SW480 (cell line): ENCODE data around the gene CCDC187.
"Not testable (repeated sequence)": the region's sequence is repeated elsewhere in the genome, so short reads cannot be mapped to it uniquely, and the experiment has no call there.

ENCODE experiments used
- DNase-seq: peaks from one replicate; pipeline ENCODE4 v3.0.0-alpha.2; 2016; ENCODE audit warnings: low spot score

CCDC187 gene

DNA sequence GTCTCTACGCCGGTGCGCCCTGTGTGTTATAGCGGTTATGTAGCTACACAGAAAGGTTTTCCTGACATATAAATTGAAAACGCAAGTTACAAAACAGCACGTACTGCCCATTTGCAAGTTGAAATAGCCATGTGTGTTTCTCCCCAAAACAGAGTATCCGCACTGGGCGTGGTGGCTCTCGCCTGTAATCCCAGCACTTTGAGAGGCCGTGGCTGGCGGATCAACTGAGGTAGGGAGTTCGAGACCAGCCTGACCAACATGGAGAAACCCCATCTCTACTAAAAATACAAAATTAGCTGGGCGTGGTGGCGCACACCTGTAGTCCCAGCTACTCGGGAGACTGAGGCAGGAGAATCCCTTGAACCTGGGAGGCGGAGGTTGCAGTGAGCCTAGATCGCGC lies 37.3 kb downstream of the CCDC187 start:
- not testable (repeated sequence) for DNase-seq

DNA sequence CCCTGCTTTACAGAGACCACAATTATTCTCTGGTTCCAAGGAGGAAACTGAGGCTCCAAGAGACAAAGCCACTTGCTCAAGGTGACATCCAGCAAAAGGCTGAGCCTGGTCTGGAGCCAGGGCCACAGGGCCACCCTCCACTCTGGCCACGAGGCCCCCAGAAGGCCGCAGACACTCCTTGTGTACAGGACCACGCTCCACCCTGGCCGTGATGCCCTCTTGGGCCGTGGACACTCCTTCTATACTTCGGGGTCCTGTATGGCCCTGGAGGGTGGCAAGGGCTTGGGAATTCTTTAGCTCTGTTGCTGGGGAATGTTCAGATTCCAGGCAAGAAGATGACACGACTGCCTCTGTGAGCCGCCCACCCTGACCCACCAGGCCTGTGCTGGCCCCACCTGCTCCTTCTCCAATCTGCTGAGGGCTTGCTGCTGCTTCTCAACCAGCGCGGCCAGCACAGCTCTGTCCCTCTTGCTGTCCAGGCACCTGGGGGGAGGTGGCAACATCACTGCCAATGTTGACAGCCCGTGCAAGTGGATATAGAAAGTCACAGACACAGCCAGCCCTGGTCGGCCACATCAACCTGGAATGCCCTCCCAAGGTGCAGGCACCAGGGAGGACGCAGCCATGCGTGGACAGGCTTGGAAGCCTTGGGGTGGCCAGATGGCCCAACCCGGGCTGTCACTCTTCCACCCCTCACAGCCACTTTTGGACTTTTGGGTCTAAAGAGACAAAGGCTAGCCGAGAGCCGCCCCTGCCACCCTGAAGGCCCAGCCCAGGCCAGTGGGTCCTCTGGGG lies 38.1 kb downstream of the CCDC187 start:
- DNase-seq, result no peak

DNA sequence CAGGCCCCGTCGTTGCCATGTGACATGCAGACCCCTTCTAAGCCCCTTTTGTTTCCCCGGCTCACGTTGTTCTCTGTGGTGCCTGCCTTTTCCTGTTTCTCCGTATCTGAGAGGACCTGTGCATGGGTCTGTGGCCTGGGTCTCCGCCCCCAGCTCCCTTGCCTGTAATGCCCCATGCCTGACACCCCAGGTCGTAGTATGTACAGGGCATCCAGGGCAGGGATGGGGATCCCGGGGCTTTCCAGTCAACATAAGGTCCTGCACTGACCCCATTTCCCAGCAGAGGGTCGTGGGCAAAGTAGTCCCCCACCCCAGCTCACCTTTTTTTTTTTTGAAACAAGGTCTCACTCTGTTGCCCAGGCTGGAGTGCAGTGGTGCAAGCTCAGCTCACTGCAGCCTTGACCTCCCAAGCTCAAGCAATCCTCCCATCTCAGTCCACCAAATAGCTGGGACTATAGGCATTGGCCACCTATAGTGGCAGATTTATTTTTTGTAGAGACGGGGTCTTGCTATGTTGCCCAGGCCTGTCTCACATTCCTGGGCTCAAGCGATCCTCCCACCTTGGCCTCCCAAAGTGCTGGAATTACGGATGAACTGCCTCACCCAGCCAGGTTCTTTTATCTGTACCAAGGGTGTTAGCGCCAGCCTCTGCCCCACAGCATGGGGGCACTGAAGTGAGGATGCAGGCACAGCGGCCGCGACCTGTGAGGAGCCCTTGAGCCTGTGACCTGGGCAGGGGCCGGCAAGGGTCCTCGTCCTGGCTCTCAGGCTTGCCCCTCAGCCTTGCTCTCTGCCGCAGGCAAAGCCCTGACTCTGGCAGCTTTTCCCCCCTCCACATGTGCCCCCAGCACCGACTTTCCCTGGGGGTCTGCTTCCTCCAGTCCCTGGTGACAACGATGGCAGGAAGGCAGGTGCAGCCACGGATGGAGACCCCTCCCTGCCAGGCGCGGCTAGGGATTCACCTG lies 39.2 kb downstream of the CCDC187 start:
- DNase-seq, result no peak

DNA sequence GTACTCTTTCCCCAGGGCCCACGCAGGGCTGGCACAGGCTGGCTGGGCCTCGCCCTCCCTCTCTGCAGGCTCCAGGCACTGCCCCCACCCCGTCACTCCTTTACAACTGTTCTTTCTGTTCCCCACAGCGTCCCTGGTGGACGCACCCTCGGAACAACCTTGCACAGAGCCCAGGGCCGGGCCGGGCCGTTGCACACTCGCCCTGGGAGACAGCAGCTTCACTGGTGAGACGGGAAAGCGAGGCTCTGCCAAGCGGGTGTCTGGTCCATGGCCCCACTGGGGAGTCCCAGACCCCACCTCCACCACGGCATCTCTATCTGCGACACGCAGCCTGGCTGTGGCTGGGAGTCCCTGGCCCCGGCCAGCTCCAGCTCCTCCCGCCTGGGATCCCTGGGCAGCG lies 39.9 kb downstream of the CCDC187 start:
- DNase-seq, result no peak

DNA sequence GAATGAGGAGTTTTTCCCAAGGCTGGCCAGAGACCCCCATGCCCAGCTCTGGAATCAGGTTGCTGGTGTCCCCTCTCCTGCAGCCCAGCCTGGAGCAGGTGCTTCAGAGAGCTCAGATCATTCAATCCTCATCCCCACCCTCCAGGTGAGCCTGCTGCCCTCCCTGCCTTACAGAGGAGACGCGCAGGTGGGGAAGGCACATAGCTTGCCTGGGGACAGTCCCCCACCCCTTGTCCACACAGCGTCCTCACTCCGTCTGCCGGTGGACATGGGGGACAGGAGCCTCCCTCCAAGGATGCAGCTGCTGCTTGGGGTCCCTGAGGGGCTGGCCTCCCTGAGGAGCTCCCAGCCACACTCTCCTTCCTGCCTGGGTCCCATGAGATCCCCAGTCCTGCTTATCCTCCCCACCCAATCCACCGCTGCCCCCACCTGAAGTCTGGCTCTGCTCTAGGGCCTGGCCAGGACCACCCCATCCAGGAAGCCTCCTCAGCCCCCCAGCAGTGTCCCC lies 41.2 kb downstream of the CCDC187 start:
- DNase-seq, result no peak

DNA sequence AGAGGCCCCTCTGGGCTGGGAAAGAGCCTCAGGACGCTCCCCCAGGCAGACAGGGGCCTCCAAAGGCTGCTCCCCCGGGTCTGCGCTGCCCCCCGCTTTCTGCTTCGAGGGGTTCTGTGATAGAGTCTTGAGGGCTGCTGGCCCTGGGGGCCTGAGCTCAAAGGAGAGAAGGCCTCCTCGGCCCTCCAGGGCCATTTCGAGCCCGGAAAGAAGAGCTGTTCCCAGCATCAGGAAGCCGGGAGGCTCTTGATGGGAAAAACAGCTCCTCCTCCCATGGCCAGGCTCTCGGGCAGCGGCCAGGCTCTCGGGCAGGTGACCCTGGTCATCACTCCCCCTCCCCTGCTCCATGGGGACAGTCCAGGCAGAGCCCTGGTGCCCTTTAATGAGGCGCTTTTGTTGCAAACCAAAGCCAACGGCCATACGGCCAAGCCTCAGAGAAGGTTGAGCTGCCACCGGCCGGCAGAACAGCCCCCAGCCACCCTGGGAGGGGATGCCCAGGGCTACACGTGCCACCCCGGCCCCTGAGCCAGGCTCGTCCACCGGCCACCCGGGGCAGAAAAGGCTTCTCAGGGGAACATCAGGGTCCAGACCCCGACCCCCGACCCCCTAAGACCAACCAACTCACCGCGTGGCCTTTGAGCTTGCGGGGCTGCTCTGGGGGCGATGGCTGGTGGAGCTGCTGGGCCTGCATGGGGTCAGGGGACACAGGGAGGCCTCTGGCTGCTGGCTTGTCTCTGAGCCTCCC lies 42.0 kb downstream of the CCDC187 start:
- no peak for DNase-seq

DNA sequence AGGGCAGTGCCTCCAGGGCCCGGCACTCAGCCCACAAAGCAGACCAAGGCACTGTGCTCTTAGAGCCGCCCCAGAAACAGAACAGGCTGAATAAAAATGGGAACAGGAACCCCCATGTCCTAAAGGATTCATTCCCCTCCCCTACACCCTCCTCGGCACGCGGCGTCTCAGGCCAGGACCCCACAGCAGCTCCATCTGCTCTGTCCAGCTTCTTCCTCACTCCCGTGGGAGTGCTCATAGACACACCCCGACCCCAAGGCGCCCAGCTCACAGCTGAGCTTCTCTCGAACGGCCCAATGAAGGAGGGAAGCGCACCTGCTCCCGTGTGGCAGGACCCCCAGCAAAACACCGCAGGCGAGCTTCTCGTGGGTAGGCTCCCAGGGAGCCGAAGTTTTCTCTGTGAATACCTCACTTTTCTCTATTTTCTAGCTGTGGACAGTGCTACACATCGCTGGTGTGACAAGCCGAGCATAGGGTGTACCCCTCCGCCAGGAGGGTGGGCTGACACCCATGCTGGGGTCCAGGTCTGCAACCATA lies 42.9 kb downstream of the CCDC187 start:
- no peak for DNase-seq

DNA sequence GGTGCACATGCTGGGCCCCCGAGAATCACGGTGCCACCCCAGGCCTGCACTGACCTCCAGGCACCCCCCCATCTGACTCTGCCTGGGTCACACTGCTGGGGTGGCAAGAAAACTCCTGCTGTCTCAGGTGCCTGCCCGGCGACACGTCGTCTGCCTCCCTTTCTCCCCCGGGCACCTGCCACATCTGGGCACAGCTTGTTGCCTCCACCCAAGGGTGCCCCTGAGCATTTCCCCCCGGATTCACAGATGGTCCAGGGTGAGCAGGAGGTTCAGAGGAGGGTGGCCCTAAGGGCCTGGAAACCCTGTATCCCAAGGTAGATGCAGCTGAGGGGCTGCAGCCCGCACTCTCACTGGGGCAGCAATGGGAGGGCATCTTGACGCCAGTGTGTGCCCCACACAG lies 43.4 kb downstream of the CCDC187 start:
- DNase-seq, result no peak

DNA sequence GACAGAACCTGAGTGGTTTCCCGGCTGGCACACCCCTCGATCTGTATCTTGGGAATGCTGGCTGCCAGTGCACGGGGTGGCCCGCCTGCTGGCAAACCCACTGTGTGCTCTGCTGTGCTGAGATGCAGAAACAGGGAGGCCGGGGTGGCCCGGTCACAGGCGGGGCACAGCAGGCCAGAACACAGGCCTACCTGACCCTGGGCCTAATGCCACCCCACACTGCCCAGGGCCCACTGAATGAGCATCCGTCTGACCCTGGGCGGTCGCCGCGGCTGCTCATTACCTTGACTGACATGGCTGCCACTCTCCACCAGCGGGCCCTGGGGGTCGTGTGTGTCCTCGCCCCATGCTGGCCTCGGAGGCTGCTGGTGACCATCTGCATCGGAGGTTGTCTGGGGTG lies 44.1 kb downstream of the CCDC187 start:
- no peak for DNase-seq

DNA sequence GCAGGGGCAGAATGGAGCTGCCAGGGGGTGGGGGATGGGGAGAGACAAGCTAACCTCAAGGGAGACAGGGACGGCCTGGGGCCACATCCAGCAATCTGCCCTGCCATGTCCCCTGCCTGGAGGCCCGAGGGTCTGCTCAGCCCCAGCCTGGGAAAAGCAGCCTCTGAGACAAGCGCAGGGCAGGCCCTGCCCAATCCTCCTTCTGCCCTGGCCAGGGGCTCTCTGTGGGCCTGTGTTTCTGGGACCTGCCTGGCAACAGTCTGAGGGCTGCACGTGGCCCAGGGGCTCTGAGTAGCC lies 44.4 kb downstream of the CCDC187 start:
- no peak for DNase-seq

DNA sequence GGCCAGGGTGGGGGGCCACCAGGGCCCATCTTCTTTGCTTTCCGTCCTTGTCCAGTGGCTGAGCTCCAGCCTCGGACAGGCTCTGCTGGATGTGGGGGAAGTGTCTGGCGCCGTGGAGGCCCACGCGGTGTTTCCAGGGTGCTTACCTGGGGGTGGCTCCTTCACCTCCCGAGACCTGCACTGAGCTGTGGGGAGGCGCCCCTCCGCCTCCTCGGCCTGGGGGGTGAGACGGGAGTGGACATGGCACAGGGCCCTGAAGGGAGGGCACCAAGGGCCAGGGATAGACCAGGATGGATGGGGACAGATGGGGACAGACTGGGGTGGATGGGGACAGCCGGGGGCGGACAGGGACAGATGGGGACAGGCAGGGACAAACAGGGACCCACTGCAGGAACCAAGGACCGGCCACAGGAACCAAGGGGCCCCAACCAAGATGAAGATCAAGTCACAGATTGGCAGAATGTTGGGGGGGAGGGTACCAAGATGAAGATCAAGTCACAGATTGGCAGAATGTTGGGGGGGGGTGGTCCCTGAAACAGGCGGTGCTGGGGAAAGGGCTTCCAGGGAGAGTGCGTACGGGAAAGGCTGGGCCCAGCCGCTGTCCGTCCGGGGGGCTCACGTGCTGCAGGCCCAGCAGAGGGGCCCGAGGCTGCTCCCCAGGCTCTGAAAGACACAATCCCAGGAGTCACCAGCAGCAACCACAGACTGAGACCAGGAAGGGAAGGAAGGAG lies 44.9 kb downstream of the CCDC187 start:
- no peak for DNase-seq

DNA sequence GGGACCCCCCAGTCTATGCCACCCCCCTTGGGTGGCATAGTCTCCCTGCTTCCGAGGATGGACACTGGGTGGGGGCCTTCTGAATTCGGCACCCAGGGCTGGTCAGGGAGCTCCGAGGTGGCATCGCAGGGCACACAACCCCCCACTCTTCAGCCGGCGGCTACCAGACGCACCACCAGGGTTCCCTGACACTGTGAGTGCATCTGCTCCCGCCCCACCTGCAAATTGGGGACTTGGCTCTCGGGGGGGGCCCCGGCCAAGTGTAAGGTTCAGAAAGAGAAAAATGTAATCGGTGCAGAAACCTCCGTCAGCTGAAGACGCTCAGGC lies 45.6 kb downstream of the CCDC187 start:
- no peak for DNase-seq

DNA sequence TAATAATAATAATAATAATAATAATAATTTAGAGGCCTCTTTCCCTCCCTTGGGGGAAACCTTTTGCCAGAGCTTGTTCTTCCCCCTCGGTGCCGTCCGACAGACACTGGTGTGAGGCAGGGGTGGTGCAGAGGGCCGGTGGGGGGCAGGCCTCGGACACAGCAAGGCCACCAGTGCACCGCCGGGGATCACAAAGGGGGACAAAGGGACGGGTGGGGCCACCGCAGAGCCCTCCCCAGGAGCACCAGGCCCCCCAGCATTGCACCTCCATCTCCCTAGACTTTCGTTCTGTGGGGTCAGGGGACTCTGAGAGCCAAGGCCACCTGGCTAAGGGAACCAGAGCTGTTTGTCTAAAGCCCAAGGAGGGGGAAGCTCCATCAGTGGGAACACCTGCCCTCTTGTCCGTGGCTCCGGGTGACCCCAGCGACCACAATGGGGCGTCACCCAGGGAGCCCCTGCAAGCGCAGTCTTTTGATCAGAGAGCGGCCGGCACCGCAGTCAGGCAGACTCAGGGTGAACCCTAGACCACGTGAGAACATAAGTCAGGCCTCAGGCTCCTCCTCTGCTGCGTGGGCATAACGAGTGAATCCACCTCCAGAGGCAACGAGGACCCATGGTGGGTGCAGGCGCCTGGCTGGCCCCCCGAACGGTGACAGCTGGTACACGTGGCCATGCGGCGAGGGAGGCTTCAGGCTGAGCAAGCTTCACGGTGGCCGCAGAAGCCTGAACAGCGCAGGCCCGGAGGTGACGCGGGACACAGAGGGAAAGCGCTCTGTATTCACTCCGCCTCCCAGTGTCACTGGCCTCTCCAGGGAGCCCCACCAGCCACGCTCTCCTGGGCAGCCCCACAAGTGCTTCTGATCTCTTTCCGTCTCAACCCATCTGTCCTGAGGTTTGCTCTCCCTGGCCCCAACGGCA lies 46.3 kb downstream of the CCDC187 start:
- peak; percentile 63 for DNase-seq

DNA sequence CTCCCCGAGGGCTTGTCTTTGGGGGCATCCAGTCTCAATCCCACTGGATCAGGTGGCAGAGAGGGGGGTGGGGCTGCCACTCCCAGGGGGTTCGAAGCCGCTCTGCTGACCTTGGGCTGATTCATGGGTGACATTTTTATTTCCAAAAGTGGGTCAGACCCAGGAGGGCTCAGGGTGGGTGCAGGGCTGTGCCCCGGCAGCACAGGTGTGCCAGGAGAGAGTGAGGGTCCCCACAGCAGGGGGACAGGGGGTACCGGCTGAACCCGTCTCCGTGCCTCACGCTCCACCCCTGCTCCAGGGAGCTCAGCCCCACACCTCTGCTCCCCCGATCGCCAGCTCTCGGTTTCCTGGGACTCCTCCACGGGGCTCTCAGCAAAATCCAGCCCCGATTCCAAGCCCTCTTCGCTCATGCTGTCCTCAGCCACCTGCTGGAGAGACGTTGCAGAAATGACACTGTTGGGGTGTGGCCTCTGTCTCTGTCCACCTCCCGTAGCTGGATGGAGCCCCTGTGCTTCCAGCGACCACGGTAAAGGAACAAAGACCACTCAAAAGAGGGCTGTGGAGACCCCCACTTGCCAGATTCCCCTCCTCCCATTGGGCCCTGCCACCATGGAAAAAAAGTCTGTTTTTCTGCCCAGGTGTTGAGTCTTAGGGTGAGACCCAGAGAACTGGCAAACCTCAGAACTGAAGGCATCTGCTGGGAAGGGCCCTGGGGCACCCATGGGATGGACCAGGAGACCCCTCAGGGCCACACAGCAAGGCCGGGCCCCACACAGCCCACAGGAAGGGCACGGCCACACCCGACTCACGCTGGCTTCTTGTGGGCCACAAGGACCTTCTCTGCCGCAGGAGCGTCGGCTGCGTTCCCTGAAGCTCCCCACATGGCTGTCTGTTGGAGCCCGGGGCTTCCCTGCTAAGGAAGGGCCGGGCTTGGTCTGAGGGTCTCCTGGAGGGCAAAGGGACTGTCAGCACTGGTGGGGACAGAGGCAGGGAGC lies 47.7 kb downstream of the CCDC187 start:
- peak; percentile 46 for DNase-seq

DNA sequence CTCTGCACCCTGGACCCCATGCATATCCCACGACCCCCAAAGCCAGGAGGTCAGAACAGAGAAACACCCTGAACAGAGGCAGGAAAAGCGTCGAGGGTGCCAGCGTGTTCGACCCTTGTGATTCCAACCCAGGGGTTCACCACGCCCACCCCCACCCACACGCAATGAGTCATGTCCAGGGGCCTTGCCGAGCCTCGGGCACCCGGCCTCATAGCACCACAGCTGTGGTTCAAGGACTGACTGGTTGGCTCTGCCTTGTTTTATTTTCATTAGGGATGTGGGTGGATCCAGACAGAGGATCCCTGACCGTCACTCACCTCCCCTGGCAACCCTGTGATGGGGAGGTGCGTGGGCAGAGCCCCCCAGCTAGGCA lies 48.7 kb downstream of the CCDC187 start:
- peak; percentile 67 for DNase-seq

DNA sequence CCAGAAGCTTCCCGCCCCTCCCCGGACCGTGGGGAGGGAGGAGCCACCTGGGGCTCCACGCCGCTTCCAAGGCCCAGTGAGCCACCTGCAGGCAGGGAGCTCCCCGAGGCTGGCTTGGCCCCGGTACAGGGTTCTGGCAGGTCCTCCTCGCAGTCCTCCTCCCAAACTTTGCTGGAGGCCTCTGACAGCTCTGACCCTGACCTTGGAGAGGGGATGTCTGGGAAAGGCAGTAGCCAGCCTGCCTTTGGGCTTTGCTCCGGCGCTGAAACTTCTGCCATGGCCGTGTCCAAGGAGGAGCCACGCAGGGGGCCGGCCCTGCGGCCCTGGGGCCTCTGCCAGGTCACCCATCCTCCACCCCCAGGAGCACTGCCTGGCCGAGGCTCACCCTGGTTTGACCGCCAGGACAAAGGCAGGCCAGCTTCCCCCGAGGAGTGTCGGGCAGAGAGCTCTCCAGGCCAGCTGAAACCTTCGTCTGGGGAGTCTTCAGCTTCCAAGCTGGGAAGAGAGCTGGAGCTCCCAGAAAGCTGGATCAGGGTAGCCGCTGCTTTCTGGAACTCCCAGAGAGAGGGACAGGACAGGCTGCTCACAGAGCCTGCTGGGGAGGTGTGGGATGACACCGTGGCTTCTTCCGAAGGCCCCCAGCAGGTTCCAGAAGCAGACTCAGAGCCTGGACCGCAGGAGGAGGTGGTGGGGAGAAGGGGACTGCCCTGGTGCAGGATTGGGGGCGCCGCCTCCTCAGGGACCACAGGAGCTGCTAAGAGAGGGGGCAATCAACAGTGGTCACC lies 49.3 kb downstream of the CCDC187 start:
- no peak for DNase-seq

DNA sequence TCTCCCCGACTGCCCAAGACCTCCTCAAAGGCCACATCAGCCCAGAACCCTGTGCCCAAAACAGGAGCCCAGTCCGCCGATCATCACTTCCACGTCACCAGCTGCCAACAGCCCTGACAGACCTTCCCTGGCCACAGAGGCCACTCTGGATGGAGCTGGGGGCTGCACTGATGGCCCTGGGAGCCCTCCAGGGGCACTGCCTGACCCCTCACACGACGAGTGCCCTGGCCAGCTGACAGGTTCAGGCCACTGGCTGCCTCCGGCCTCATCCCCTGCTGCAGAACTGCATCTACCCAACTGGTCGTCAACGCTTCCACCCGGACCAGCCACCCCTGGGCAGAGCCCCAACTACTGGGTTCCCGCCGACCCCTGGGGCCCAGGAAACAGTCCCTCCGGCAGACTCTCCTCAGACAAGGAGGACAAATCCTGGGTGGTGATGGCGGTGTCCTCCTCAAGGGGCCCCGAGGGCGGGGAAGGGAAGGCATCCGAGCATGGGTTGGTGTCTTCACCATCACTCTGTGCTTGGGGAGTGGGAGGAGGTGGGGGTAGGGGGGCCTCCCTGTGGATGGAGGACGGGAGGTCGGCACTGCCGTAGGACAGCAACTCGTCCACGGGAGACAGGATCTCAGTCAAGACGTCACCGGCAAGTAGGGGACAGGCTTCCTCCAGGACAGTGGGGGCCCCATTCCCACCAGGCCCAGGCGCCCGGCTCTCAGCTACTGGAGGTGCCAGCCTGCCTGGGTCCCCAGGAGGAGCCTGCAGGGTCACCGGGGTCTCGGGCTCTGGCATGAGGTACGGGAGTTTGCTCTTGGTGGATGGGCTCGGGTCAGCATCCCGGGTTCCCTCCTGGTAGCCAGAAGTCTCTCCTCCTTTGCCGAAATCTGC lies 50.4 kb downstream of the CCDC187 start:
- no peak for DNase-seq
